ENCODE results near the gene ZSWIM6. TPM values are rescaled to one million over a fixed set of nuclear protein-coding genes. Genes with fewer than 3 reads are reported as not detected.

The ZSWIM6 gene
- total RNA-seq, 1 experiment from 2014 or later = 3.4 TPM

DNA sequence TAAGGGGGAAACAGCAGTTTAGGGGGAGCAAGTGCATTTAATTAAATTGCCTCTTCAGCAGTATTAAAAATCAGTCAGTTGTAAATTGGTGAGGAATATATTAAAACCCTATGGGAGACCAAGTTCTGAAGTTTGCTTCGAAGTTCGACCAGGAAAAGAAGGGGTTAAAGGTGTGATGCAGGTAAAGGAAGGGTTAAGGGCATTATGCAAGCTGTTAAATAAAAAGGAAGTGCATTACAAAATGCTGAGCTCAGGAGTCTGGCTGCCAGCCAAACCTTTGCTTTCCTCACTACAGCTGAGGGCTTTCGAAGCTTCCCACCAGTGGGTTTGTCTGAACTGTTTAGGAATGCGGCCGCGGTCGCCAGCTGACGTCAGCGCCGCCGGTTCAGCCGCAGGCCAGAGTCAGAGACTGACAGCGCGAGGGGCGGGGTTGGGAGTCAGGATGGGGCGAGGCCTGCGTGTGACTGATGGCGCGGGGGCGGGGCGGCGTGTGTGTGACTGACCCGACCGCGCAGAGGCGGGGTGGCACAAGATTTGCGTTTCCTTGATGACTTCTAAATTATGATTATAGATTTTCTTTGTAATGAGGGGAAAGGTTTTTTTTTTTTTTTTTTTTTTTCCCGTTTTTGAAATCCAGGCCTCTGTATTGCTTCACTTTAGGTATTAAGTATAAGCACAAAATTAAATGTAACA lies 76.6 kb downstream of the ZSWIM6 start:
- Histone ChIP-seq H3K27me3 (ENCODE audit: low read length) (no peaks in the 10 kb centered on the region), H3K27ac (ENCODE audit: low read length) (peak overlapping the region; percentile 97), H3K9ac (ENCODE audit: low read length) (peak overlapping the region; percentile 85), H3K4me1 (ENCODE audit: insufficient read depth, low read length) (peaks cover 23% of the 10 kb centered on the region), H3K9me2 (replicated peaks; ENCODE audit: low read length) (no peaks in the 10 kb centered on the region), H2AFZ (ENCODE audit: low read length) (peak overlapping the region; percentile 24; the same call in 1 of the 2 replicates), H3F3A (ENCODE audit: low read length, unreplicated experiment) (no peaks in the 10 kb centered on the region), H3K9me3 (ENCODE audit: low read length) (no peaks in the 10 kb centered on the region), H3K4me2 (ENCODE audit: low read length) (peak overlapping the region; percentile 87), H4K20me1 (ENCODE audit: low read length) (no peaks in the 10 kb centered on the region), H3K4me3 (ENCODE audit: low read length) (peak overlapping the region; percentile 57), H3K36me3 (ENCODE audit: low read depth, low read length) (no peaks in the 10 kb centered on the region), H3K79me2 (ENCODE audit: low read length) (peaks cover 74% of the 10 kb centered on the region)
- no peak for TF ChIP-seq EZH2phosphoT487 (IDR thresholded peaks at IDR 0.05; ENCODE audit: borderline replicate concordance, low read length)
- TF ChIP-seq, protein P1, sequence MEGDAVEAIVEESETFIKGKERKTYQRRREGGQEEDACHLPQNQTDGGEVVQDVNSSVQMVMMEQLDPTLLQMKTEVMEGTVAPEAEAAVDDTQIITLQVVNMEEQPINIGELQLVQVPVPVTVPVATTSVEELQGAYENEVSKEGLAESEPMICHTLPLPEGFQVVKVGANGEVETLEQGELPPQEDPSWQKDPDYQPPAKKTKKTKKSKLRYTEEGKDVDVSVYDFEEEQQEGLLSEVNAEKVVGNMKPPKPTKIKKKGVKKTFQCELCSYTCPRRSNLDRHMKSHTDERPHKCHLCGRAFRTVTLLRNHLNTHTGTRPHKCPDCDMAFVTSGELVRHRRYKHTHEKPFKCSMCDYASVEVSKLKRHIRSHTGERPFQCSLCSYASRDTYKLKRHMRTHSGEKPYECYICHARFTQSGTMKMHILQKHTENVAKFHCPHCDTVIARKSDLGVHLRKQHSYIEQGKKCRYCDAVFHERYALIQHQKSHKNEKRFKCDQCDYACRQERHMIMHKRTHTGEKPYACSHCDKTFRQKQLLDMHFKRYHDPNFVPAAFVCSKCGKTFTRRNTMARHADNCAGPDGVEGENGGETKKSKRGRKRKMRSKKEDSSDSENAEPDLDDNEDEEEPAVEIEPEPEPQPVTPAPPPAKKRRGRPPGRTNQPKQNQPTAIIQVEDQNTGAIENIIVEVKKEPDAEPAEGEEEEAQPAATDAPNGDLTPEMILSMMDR (conservative IDR thresholded peaks at IDR 0.05; ENCODE audit: low read depth, low read length) = no peak
- TF ChIP-seq EZH2 (IDR thresholded peaks at IDR 0.05; ENCODE audit: low read length, unreplicated experiment) = no peak
- BruUV-seq (replicated peaks) = no TSS peak
- intact Hi-C loops (cut with micrococcal nuclease) = loop anchor here (2.0 kb wide), 3 partner anchors 58 to 78 kb away; no protein-coding TSS in a partner anchor
- ChIA-PET POLR2A (ENCODE audit: unreplicated experiment) (interaction anchor here (0.6 to 0.9 kb wide), 3 partner anchors 77 to 97 kb away, joined by 3 to 6 read pairs (median 4); no protein-coding TSS in a partner anchor), CTCF (interaction anchor here (0.6 to 0.9 kb wide), 2 partner anchors 53 to 77 kb away, joined by 3 to 6 read pairs; no protein-coding TSS in a partner anchor)
- DNase-seq (peak; percentile 97), ATAC-seq (peak; percentile 96)

DNA sequence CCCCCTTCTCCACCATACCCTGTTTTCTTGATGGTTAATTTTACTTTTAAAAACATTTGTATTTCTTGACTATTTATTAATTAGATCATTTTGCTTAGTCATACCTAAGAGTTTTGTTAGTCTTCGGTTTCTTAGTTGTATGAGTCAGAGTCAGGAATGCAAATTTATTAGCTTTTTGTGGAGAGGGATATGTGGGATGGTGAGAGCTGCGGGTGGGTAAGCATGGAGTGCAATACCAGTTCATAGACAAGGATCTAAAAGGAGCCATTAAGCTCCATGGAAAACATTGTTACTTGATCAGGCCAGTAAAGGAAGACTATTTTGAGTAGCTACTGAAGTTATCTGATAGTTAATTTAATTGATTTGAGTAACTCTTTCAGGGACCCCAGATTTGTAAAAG lies 77.5 kb downstream of the ZSWIM6 start:
- peaks cover 23% of the 10 kb centered on the region for H3K4me1 ChIP-seq (ENCODE audit: insufficient read depth, low read length)
- H3F3A ChIP-seq (ENCODE audit: low read length, unreplicated experiment) = no peaks in the 10 kb centered on the region
- peak overlapping the region; percentile 87 for H3K4me2 ChIP-seq (ENCODE audit: low read length)
- H3K27ac ChIP-seq (ENCODE audit: low read length) = peak overlapping the region; percentile 97
- peak overlapping the region; percentile 85 for H3K9ac ChIP-seq (ENCODE audit: low read length)
- peak overlapping the region; percentile 57; the same call in 1 of the 2 replicates for H3K4me3 ChIP-seq (ENCODE audit: low read length)
- ChIA-PET CTCF (interaction anchor here (0.6 kb wide), 1 partner anchor 30 kb away, joined by 3 read pairs; no protein-coding TSS in a partner anchor), POLR2A (ENCODE audit: unreplicated experiment) (interaction anchor here (0.5 to 0.8 kb wide), 4 partner anchors 15 to 462 kb away, joined by 3 to 6 read pairs (median 3); no protein-coding TSS in a partner anchor)
- ATAC-seq (peak; percentile 81), DNase-seq (peak; percentile 87)
- TF ChIP-seq, protein P1 (conservative IDR thresholded peaks at IDR 0.05; ENCODE audit: low read depth, low read length) = no peak
- TF ChIP-seq EZH2 (IDR thresholded peaks at IDR 0.05; ENCODE audit: low read length, unreplicated experiment) (no peak), EZH2phosphoT487 (IDR thresholded peaks at IDR 0.05; ENCODE audit: borderline replicate concordance, low read length) (no peak)
- no peaks in the 10 kb centered on the region for H4K20me1 ChIP-seq (ENCODE audit: low read length)
- H3K9me3 ChIP-seq (ENCODE audit: low read length) = no peaks in the 10 kb centered on the region
- BruUV-seq (replicated peaks) = TSS peak; percentile 46
- intact Hi-C loops (cut with micrococcal nuclease) = loop anchor here (2.0 kb wide), 3 partner anchors 57 to 79 kb away; no protein-coding TSS in a partner anchor
- no peaks in the 10 kb centered on the region for H3K9me2 ChIP-seq (replicated peaks; ENCODE audit: low read length)
- H3K27me3 ChIP-seq (ENCODE audit: low read length) = no peaks in the 10 kb centered on the region
- H2AFZ ChIP-seq (ENCODE audit: low read length) = no peak overlapping the region
- peaks cover 78% of the 10 kb centered on the region for H3K79me2 ChIP-seq (ENCODE audit: low read length)
- no peaks in the 10 kb centered on the region for H3K36me3 ChIP-seq (ENCODE audit: low read depth, low read length)

DNA sequence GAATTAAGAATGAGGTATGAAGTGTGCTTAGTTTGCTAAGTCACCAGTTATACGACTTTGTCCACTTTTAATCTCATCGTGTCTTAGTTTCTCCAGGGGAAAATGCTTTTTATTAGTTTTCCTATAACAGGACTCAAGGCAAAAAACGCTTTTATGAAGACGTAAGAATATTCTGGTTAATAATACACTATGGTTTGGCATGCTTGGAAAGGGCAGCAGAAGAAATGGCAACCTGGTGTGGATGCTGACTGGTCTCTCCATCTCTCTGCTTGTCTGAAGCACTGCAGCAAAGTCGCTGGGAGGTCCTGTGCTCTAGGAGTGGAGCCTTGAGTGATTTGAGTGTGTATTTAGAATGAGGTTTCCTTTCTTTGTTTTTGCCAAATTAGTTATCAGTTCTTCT lies 78.8 kb downstream of the ZSWIM6 start:
- Histone ChIP-seq H2AFZ (ENCODE audit: low read length) (no peak overlapping the region), H3K9ac (ENCODE audit: low read length) (no peak overlapping the region), H3K27ac (ENCODE audit: low read length) (no peak overlapping the region), H3K36me3 (ENCODE audit: low read depth, low read length) (no peaks in the 10 kb centered on the region), H3K9me3 (ENCODE audit: low read length) (no peaks in the 10 kb centered on the region), H3K4me1 (ENCODE audit: insufficient read depth, low read length) (peaks cover 27% of the 10 kb centered on the region), H4K20me1 (ENCODE audit: low read length) (no peaks in the 10 kb centered on the region), H3K79me2 (ENCODE audit: low read length) (peaks cover 77% of the 10 kb centered on the region), H3F3A (ENCODE audit: low read length, unreplicated experiment) (no peaks in the 10 kb centered on the region), H3K27me3 (ENCODE audit: low read length) (no peaks in the 10 kb centered on the region), H3K4me3 (ENCODE audit: low read length) (no peak overlapping the region), H3K9me2 (replicated peaks; ENCODE audit: low read length) (no peaks in the 10 kb centered on the region), H3K4me2 (ENCODE audit: low read length) (no peak overlapping the region)
- no TSS peak for BruUV-seq (replicated peaks)
- ATAC-seq = no peak
- ChIA-PET CTCF (no interaction called here), POLR2A (ENCODE audit: unreplicated experiment) (no interaction called here)
- intact Hi-C loops (cut with micrococcal nuclease) = no loop called here
- DNase-seq = no peak
- no peak for TF ChIP-seq EZH2phosphoT487 (IDR thresholded peaks at IDR 0.05; ENCODE audit: borderline replicate concordance, low read length)
- no peak for TF ChIP-seq EZH2 (IDR thresholded peaks at IDR 0.05; ENCODE audit: low read length, unreplicated experiment)
- TF ChIP-seq, protein P1 (conservative IDR thresholded peaks at IDR 0.05; ENCODE audit: low read depth, low read length) = no peak

Data from PC-3 (cell line).